Fibroblast of skin of right quadriceps (primary cell): ENCODE data around the gene LRRIQ1.
A peak's percentile ranks its signal among the peaks of the same experiment; 100 is the strongest.
"Not testable (repeated sequence)": the region's sequence is repeated elsewhere in the genome, so short reads cannot be mapped to it uniquely, and the experiment has no call there.

Experiments
- DNase-seq: peaks from one replicate; pipeline ENCODE4 v3.0.0-alpha.2; 2013

The LRRIQ1 gene

GRCh38 chr12:85224339-85224738 lies 188.2 kb downstream of the LRRIQ1 start:
- not testable (repeated sequence) for DNase-seq

GRCh38 chr12:85225501-85225900 lies 189.3 kb downstream of the LRRIQ1 start:
- no peak for DNase-seq

- no peak for DNase-seq
These were observed 201.2 kb downstream of the LRRIQ1 start for GRCh38 chr12:85237327-85237726.

GRCh38 chr12:85244561-85244960 lies 208.4 kb downstream of the LRRIQ1 start:
- DNase-seq = no peak

DNA sequence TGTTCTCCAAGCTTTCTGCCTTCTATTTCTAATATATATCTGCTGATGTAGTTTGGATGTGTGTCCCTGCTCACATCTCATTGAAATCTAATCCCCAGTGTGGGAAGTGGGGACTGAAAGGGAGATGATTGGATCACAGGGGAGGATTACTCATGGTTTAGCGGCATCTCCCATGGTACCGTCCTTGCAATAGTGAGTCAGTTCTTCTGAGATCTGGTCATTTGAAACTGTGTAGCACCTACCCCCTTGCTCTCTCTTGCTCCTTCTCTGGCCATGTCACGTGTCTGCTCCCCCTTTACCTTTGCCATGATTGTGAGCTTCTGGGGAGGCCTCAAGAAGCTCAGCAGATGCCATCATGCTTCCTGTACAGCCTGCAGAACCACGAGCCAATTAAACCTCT lies 217.7 kb downstream of the LRRIQ1 start:
- DNase-seq = no peak

GRCh38 chr12:85257671-85258070 lies 221.5 kb downstream of the LRRIQ1 start:
- DNase-seq = no peak

- DNase-seq = no peak
These were observed 224.3 kb downstream of the LRRIQ1 start for GRCh38 chr12:85260447-85260846.

GRCh38 chr12:85260896-85261295 lies 224.7 kb downstream of the LRRIQ1 start:
- no peak for DNase-seq

DNA sequence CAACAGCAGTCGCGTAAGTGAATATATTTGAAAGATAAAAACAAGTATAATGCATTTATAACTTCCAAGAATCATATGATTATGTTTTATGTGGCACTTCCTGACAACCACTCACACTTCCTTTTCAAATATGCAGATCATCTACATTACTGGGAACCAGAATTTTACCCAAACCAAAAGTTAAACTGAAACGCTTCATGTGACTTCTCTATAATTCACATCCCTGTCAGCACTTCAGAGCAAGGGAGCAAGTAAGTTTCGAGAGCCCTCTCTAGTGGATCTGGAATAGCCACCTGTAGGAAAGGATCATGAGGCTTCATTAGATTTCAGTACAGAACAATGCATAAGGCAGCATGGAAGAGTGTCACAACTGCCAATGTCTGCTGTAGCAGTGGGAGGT lies 230.2 kb downstream of the LRRIQ1 start:
- DNase-seq = no peak

DNA sequence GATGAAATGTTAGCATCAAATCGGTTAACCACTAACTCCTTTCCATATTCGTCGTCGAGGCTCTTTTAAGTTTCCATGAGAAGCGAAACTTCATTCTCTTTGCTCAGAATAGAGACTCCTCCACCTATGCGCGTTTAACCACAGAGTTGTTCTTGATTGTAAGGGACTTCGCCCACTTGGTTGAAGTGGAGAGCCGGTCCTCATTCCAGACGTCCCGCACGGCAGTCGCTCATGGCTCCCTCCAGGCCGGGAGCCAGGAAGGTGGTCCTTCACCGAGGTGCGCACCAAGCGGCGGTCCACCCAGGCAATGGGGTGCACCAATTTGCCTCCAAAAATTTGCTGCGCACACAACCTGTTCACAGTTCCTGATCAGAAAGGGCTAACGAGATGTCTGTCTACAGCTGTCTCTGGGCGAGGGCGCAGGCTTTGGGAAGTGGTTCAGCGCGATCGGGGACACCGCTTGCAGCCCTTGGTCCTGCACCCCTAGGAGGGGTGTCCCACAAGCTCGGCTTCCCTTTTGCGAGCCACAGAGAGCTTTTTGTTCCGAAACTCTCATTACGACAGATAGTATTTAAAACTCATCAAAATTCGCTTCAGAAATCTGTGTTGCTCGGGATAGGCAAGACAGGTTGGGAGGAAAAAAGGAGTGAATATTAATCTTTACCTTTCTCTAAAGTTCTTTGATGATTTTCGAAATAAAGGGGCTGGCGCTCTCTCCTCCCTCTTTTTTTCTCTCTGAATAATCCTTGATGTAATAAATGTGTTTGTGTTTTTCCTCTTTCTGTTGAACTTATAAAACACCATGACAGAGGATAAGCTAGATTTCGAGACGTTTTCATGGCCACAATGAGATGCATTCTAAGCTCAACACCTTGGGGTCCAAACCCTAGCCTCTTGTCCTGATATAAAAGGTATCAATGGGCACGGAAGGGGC lies 237.5 kb downstream of the LRRIQ1 start:
- DNase-seq = no peak

DNA sequence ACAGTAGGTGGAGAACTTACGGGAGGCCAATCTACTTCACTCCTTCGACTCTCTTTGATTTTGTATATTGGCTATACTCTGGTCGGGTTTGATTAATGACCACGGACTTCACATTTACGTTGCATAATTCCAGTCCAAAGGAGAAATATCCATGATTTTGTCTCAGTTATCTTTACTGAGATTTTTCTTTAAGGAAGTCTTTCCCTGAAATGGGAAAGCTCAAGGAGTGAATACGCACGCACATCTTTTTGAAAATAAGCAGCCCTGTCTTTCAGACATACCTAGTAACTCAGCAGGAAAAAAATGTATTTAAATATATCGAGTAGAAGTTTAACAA lies 238.1 kb downstream of the LRRIQ1 start:
- no peak for DNase-seq

- no peak for DNase-seq
These were observed 239.2 kb downstream of the LRRIQ1 start for GRCh38 chr12:85275374-85275773.

DNA sequence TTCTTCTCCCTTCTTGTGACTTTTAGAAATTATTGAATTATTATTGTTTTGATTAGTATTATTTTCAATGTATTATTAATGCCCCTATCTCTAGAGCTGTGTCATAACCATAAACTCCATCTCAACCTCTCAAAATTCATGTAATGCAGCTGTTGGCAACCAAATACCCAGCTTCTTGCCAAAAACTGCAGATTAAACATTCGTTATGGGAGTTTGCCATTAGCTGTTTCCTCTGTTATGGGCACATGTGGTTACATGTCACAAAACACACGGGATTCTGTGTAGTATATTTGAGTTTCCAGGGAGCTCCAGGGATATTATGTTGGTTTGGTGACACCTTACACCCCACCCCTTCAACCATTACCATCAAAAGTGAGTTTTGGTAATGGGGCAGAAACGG lies 241.0 kb downstream of the LRRIQ1 start:
- DNase-seq = no peak

DNA sequence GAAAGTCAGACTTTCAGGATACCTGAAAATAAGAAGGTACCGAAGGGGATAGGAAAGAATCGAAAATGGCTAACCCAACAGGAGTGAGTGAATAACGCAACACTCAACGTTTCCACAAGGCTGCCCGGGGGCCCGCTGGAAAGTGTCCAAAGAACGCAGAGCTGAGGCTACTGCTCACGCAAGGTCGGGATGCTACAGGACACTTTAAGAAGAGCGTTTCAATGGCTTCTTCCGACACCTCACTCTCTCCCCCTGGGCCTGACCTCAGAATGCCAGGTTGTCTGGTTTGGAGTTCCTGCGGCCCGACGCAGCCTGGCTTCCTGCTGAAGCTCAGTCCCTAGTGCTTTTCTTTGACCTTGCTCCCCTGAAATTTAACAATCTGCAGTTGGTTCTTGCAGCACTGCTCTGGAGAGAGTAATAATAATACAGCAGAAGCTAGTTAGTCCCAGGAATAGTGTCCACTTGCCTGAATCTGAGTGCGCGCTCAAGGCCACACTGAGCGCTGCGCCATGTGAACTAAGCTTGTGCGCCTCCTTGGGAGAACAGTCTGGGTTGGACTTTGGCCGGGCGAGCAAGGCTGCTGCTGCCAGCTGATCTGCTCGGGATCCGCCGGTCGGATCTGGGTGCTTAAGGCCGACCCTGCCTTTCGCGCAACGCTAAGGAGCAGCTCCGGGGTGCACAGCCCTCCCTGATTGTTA lies 241.9 kb downstream of the LRRIQ1 start:
- no peak for DNase-seq

DNA sequence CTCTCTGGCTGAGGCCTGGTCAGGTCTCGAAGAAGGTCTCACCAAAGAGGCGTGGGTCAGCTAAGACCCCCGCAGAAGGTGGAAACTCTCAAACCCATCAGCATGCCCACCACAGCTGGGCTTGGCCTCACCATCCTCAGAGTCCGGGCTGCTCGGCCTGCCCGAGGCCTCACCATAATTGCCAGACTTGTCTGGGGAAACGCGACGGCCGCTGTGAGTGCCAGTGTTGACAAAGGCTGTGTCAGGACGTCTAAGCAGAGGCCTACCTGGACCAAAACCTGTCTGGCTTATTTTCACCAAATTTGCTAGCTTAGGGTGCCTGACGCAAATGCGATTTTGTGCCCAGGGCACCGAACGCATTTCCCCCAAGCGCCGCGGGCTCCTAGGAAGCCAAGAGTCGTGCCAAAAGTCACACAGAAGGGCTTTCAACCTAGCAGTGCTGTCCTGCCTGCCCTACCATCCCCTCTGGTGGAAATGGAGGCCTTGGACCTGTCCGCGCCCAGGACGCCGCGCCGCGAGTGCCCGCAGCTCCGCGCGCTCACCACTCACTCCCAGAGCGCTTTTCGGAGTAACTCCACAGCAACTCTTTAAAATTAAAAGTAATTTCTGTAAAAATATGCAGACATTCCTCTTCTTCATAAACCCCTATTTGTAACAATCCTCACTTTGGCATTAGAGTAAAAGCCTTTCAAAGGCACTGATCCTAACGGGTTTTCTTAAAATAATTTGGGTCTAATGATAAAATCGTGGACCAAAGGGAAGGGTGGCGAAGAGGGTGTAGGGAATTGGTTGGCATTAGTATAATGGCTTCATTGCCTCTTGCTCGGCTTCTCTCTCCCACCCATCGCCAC lies 242.7 kb downstream of the LRRIQ1 start:
- no peak for DNase-seq

DNA sequence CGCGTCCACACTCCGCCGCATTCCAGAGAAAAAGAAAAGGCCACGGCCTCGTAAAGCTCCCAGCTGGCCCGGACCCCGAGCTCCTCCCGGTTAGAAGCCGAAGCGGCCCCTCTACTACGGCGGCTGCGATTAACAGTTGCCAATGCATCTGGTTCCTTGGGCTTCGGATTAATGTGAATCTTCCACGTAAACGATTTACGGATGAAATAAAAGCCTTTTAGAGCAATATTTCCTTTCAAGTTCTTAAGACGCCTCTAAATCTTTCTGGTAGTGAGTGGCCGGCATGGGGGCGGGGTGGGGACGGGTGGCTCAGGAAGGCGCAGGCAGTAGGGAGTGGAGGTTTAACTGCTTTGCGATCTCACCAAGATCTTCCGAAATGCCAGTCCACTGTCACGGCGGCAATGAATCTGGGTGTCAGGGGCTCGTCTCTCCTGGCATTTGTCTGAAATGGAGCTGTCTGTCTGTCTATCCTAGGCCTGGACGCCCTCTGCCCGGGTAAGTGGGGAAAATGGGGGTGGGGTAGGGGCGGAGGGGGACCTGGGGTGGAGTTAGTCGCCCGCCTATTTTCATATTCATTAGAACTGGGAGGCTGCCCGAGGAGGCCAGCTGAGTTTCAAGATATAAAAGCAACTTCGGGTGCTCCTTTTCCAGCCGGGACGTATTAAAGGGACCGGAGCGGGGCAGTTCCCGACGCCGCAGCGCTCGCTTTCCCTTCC lies 243.5 kb downstream of the LRRIQ1 start:
- DNase-seq = no peak

DNA sequence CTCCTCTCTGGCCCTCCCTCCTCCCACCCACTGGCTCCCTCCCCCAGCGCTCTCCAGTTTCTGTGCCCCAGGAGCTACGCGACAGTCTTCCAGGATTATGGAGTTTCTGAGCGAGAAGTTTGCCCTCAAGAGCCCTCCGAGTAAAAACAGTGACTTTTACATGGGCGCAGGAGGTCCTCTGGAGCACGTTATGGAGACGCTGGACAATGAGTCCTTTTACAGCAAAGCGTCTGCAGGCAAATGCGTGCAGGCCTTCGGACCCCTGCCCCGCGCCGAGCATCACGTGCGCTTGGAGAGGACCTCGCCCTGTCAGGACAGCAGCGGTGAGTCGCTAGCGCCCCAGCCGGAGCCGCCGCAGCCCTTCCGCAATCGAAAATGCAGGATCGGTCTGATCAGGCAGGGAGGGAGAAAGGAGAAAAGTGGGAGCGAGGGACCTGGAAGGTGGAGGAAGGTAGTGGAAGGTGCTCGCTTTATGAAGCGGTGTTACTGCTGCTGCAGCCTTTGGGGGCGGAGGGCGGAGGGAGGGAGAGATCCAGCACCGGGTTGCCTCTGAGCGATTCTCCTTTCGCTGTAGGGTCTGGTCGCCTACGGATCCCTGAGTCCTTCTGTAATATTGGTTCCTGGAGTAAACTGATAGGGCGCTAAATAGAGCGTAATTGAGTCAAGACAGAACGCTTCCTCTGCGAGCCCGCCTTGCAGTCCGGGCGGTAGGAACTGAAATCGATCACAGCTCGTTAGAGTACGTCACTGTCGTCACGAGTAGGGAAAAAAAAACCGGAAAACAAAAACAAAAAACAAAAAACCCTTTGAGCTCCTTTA lies 244.2 kb downstream of the LRRIQ1 start, which contains the start of gene ALX1:
Gene ALX1, plus strand, starts transcription at position 56 of the 819 bp plus-strand sequence. Its CDS starts 42 bp downstream, at position 98.
- peak; percentile 31 for DNase-seq

GRCh38 chr12:85280984-85281630 lies 245.0 kb downstream of the LRRIQ1 start:
- no peak for DNase-seq

GRCh38 chr12:85281636-85282312 lies 245.6 kb downstream of the LRRIQ1 start:
- DNase-seq = no peak

DNA sequence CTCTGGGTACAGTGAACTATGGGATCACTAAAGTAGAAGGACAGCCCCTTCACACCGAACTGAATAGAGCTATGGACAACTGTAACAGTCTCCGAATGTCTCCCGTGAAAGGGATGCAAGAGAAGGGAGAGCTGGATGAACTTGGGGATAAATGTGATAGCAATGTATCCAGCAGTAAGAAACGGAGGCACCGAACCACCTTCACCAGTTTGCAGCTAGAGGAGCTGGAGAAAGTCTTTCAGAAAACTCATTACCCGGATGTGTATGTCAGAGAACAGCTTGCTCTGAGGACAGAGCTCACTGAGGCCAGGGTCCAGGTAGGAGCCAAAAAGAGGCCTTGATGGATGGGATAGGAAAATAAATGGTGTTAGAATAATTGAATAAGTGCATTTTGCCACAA lies 247.4 kb downstream of the LRRIQ1 start:
- DNase-seq = no peak
